ENCODE results near the gene CHML. TPM values are rescaled to one million over a fixed set of nuclear protein-coding genes. Genes with fewer than 3 reads are reported as not detected.
A peak's percentile ranks its signal among the peaks of the same experiment; 100 is the strongest.

Gene CHML
- total and polyA plus RNA-seq, 2 experiments from 2014 or later = 3.3 to 8.8 TPM

DNA sequence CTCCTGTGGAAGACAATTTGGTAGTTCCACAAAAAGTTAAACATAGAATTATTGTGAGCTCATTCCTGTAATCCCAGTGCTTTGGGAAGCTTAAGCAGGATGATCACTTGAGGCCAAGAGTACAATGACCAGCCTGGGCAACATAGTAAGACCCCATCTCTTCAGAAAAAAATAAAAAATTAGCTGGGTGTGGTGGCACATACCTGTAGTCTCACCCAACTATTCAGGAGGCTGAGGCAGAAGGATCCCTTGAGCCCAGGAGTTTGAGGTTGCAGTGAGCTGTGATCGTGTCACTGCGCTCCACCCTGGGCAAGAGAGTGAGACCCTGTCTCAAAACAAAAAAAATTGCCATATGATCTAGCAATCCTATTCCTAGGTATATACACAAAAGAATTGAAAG lies 4.1 kb upstream of the CHML start:
- H3K9me3 ChIP-seq (ENCODE audit: low read depth) = no peaks in the 10 kb centered on the region
- TF ChIP-seq, protein P1, sequence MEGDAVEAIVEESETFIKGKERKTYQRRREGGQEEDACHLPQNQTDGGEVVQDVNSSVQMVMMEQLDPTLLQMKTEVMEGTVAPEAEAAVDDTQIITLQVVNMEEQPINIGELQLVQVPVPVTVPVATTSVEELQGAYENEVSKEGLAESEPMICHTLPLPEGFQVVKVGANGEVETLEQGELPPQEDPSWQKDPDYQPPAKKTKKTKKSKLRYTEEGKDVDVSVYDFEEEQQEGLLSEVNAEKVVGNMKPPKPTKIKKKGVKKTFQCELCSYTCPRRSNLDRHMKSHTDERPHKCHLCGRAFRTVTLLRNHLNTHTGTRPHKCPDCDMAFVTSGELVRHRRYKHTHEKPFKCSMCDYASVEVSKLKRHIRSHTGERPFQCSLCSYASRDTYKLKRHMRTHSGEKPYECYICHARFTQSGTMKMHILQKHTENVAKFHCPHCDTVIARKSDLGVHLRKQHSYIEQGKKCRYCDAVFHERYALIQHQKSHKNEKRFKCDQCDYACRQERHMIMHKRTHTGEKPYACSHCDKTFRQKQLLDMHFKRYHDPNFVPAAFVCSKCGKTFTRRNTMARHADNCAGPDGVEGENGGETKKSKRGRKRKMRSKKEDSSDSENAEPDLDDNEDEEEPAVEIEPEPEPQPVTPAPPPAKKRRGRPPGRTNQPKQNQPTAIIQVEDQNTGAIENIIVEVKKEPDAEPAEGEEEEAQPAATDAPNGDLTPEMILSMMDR (IDR thresholded peaks at IDR 0.05; ENCODE audit: low read depth, low read length) = no peak
- H3K27ac ChIP-seq = no peak overlapping the region

DNA sequence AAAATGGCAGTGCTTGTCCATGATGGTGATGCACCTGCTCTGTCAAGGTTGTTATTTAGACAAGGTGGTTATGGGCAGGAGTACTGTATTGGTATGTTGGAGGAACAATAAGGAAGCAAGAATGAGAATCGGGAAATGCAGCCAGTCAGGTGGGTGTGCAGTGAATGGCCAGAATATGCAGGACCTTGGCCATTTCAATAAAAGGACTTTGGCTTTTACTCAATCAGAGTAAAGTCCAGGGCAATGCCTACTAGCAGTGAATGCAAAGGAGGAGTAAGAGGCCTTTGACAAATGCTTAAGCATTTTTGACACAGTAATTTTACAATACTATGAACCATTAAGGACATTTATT lies 2.4 kb upstream of the CHML start:
- Histone ChIP-seq H3K4me1 (ENCODE audit: low read depth) (peaks cover 10% of the 10 kb centered on the region), H3K9me3 (ENCODE audit: low read depth) (no peaks in the 10 kb centered on the region), H3K4me3 (no peak overlapping the region), H3K27ac (no peak overlapping the region), H3K27me3 (no peaks in the 10 kb centered on the region), H3K36me3 (no peaks in the 10 kb centered on the region)
- TF ChIP-seq, protein P1 (IDR thresholded peaks at IDR 0.05; ENCODE audit: low read depth, low read length) = no peak
- DNase-seq (ENCODE audit: low read depth in 1 of 2, low spot score in 1 of 2) = no peak

More for the DNA sequence above, 4.1 kb upstream of the CHML start:
- Histone ChIP-seq H3K4me3 (no peak overlapping the region), H3K4me1 (ENCODE audit: low read depth) (no peaks in the 10 kb centered on the region), H3K27me3 (no peaks in the 10 kb centered on the region), H3K36me3 (no peaks in the 10 kb centered on the region)
- no peak for DNase-seq (ENCODE audit: low read depth in 1 of 2, low spot score in 1 of 2)

DNA sequence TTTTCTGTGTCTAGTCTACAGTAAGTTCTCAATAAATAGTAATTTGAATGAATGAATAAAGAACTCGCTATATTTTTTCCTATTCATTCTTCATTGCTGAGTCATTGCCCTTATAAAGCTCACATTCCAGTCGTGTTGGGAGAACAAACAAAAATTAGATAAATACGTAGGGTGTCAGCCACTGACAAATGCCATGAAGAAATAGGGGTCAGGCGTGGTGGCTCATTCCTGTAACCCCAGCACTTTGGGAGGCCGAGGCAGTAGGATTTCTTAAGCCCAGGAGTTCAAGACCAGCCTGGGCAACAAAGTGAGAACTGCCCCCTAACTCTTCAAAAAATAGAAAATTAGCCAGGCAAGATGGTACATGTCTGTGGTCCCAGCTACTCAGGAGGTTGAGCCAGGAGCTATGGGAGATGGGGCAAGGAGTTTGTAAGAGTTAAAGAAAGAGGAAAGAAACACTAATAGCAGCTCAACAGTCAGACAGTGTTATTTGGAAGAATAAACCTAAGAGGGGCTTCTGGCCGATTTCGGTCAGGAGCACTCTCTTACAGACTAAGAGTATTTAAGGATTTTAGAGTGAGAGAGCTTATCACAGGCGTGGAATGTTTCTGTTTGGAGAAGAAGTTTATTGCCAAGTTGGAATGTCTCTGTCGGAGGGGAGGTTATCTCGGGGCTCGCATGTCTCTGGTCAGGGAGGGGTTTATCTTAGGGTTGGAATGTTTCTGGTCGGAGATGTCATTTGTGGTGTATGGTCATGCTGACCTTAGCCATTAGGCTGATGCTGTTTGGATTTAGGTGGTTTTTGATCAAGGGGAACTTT lies 1.8 kb upstream of the CHML start:
- DNase-seq (ENCODE audit: low read depth in 1 of 2, low spot score in 1 of 2) = peak in 1 of 2 donors; percentile 75
- H3K4me1 ChIP-seq (ENCODE audit: low read depth) = peaks cover 10% of the 10 kb centered on the region
- no peaks in the 10 kb centered on the region for H3K36me3 ChIP-seq
- H3K27me3 ChIP-seq = no peaks in the 10 kb centered on the region
- TF ChIP-seq, protein P1 (IDR thresholded peaks at IDR 0.05; ENCODE audit: low read depth, low read length) = no peak
- H3K27ac ChIP-seq = no peak overlapping the region
- H3K9me3 ChIP-seq (ENCODE audit: low read depth) = no peaks in the 10 kb centered on the region
- H3K4me3 ChIP-seq = no peak overlapping the region

DNA sequence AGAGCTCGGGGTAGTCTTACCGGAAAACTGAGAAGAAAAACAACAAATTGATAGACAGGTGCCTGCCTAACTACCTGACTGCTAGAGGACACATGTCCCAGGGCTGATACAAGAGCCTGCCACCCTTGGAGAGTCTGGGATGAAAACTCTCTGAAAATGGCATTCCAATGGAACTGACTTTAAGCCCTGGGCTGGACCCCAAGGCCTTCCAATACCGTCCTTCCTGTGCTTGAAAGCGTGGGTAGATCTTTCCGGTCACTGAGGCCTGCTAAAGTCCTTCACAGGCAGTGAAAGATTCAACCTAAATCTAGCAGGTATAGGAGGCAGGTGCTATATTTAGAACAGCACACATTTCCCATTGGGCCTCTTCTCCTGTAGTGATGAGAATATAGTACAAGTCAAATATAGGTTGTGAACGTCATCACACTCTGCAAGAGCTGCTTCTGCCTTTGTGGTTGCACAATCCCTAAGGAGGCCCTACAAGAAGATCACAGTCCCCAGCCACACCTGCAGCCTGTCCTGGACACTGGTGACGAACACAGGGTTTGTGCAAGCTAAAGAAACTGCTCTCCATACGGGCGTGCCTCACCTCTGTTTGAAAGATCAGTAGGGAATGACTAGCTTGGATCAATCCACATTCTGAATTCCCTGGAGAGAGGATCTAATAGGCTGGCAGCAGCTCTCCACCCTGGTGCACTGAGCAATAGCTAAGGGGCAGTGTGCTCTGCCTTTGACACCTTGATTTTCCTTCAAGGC lies 876 bp upstream of the CHML start:
- Histone ChIP-seq H3K27ac (no peak overlapping the region), H3K27me3 (no peaks in the 10 kb centered on the region), H3K4me1 (ENCODE audit: low read depth) (peaks cover 10% of the 10 kb centered on the region), H3K36me3 (no peaks in the 10 kb centered on the region), H3K4me3 (no peak overlapping the region), H3K9me3 (ENCODE audit: low read depth) (no peaks in the 10 kb centered on the region)
- DNase-seq (ENCODE audit: low read depth in 1 of 2, low spot score in 1 of 2) = no peak
- TF ChIP-seq, protein P1 (IDR thresholded peaks at IDR 0.05; ENCODE audit: low read depth, low read length) = no peak

DNA sequence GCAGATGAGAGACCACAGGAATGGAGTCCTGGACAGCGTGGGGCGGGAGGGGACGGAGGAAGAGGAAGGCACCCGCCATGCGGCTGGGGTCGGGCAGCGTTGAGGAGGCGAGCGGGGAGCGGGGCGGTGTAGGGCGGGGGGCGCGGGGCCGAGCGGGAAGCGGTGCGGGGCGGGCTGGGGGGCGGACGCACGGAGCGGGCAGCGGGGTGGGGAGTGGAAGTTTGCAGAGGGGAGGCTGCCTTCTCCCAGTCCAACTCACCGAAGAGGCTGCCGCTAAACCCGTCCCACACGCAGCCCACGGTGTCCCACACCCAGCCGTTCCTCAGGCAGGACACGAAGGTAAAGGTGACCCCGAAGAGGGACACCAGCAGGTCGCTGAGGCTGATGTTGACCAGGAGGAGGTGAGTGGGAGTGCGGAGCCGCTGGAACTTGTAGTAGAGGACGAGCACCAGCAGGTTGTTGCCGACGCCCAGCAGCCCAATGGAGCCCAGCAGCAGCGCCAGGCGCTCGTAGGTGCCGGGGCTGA lies 483 bp downstream of the CHML start:
- no peaks in the 10 kb centered on the region for H3K36me3 ChIP-seq
- H3K4me3 ChIP-seq = peak overlapping the region; percentile 91
- H3K27ac ChIP-seq = peak overlapping the region; percentile 73
- TF ChIP-seq, protein P1 (IDR thresholded peaks at IDR 0.05; ENCODE audit: low read depth, low read length) = no peak
- DNase-seq (ENCODE audit: low read depth in 1 of 2, low spot score in 1 of 2) = peak; percentile 27 to 44
- H3K9me3 ChIP-seq (ENCODE audit: low read depth) = no peaks in the 10 kb centered on the region
- no peaks in the 10 kb centered on the region for H3K27me3 ChIP-seq
- peaks cover 10% of the 10 kb centered on the region for H3K4me1 ChIP-seq (ENCODE audit: low read depth)

All from cardiac muscle cell (in vitro differentiated cells and primary cell).